Bronchial epithelial cell (primary cell): Measurements from ENCODE around the gene DEAF1. TPM values are rescaled to one million over a fixed set of nuclear protein-coding genes. Genes with fewer than 3 reads are reported as not detected.

Experiments used
- DNase-seq: peaks from one replicate; pipeline ENCODE4 v3.0.0-alpha.2; 2010; ENCODE audit warnings: low read depth
- FAIRE-seq: peaks from 2 replicates; lab custom pipeline; 2011; peaks lifted over from hg19 to GRCh38; lab: Jason Lieb, UNC
- H3K27me3 ChIP-seq: 2 replicates; pipeline ENCODE4 v1.5.1; 2011; ENCODE audit warnings: low read length; ENCODE audit not compliant: control insufficient read depth, insufficient read depth
- H3K36me3 ChIP-seq: 2 replicates; pipeline ENCODE4 v1.5.1; 2011; ENCODE audit warnings: low read length; ENCODE audit not compliant: control insufficient read depth, insufficient read depth
- H3K4me3 ChIP-seq: 2 replicates; pipeline ENCODE4 v1.5.1; 2011; ENCODE audit warnings: mild to moderate bottlenecking, low read depth, low read length, control low read depth
- total RNA-seq: library from RNA; depleted of rRNA; stranded (reverse); fragments of >200 nt; gene quantifications from 2 replicates; pipeline ENCODE4 v1.2.1, GENCODE V29; 2014
- TF ChIP-seq, protein P1 (sequence below): IDR thresholded peaks from 2 replicates; pipeline ENCODE4 v1.5.1; 2011; ENCODE audit warnings: mild to moderate bottlenecking, moderate library complexity, low read length, control low read depth, inconsistent platforms; ENCODE audit not compliant: insufficient read depth, severe bottlenecking

DEAF1 gene
- total RNA-seq, 1 donor from 2014 or later: 23.4 TPM

DNA sequence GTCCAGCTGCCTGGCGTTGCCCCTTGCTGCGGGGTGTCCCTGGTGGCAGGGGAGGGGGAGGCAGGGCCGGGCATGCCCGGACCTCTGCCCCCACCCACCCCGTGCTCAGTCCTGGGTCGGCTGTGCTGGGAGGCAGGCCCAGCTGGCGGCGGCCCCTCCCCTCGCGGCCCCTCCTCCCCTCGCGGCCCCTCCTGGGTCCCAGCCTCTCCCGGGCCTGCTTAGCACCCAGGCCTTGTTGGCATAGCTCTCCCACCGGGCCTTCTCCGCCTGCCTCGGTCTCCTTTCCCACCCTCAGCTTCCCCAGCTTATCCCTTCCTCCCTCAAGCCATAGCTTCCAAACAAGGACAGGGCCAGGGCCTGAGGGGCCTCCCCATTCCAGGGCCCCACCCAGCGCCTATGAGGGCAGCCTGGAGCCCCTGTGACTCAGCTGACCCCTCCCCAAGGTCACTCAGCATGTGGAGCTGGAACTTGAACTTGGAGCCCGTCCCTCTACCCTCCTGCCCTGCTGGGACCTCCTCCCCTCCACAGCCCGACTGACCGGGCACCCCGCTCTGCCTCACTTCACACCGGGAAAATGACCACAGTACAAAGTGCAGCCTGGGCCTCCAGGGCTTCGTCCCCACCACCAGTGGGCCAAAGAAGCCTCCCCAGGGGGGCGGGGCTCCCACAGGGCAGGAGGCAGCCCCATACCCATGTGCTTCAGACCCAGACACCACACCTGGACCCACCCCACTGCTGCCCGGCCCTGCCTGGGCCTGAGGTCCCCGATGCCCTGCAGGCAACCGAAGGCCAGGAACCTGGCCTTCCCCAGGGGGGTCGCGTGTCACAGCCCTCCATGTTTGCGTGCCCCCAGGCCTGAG, 12.2 kb upstream of the DEAF1 start:
- FAIRE-seq (no peak), DNase-seq (no peak)
- TF ChIP-seq, protein P1, sequence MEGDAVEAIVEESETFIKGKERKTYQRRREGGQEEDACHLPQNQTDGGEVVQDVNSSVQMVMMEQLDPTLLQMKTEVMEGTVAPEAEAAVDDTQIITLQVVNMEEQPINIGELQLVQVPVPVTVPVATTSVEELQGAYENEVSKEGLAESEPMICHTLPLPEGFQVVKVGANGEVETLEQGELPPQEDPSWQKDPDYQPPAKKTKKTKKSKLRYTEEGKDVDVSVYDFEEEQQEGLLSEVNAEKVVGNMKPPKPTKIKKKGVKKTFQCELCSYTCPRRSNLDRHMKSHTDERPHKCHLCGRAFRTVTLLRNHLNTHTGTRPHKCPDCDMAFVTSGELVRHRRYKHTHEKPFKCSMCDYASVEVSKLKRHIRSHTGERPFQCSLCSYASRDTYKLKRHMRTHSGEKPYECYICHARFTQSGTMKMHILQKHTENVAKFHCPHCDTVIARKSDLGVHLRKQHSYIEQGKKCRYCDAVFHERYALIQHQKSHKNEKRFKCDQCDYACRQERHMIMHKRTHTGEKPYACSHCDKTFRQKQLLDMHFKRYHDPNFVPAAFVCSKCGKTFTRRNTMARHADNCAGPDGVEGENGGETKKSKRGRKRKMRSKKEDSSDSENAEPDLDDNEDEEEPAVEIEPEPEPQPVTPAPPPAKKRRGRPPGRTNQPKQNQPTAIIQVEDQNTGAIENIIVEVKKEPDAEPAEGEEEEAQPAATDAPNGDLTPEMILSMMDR: no peak
- Histone ChIP-seq H3K27me3 (no peaks in the 10 kb centered on the region), H3K4me3 (peak overlapping the region; percentile 93), H3K36me3 (peaks cover 34% of the 10 kb centered on the region)

DNA sequence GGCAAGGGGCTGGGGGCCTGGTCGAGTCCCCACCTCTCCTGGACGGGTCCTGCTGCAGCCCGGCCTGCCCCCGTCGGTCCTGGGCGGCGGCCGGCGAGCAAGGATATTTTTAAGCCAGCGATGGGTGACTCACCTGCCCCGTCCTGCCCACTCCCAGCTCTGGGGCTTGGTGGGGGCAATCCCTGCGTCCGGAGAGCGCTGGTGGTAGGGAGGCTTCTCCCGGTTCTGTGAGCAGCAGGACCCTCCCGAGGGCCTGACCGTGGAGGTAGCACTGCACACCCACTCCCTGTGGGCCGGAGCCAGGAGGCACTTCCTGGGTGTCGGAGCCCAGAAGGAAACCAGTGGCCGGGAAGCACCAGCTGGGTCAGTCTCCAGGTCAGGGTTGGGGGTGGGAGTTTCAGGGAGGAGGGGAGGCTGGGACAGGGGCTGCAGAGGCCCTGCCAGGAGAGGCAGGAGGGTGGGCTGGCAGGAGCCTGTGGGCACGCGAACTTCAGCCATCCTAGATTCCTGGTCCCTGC, 11.5 kb upstream of the DEAF1 start:
- no peak for FAIRE-seq
- peak; percentile 45 for DNase-seq
- peaks cover 40% of the 10 kb centered on the region for H3K36me3 ChIP-seq
- no peaks in the 10 kb centered on the region for H3K27me3 ChIP-seq
- peak overlapping the region; percentile 93 for H3K4me3 ChIP-seq
- TF ChIP-seq, protein P1: no peak

DNA sequence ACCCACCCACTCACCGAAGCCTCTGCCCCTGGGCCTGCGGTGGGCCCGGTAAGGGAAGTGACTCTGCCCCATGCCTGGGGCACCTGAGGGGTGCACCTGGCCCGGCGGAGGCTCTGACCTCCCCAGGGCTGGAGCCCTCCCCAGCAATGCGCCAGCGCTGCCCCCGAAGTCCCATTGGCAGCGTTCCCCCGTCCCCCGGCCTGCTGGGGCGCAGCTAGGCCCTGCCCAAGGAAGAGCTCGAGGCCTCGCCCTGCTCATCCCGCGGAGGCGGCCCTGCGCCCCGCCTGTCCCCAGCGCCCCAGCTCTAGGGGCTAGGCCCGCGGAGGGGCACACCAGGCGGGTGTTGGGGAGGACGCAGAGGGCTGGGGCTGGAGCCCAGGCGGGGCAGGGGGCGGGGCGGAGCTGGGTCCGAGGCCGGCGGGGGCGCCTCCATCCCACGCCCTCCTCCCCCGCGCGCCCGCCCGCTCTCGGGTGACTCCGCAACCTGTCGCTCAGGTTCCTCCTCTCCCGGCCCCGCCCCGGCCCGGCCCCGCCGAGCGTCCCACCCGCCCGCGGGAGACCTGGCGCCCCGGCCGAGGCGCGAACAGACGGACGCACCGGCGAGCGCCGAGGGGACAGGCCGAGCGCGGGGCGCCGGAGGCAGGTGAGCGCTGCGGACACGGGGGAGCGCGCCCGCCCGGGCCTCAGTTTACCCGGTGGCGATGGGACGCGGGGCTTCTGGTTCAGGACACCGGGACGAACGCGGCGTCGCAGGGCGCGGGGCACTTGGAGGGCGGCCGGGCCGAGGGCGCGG, 10.8 kb upstream of the DEAF1 start, which contains the start of gene EPS8L2:
Gene EPS8L2 (plus strand): TSS at position 586 of the 793 bp plus-strand sequence. CDS start 3,177 bp downstream, outside the sequence.
- H3K27me3 ChIP-seq: no peaks in the 10 kb centered on the region
- peaks cover 36% of the 10 kb centered on the region for H3K36me3 ChIP-seq
- FAIRE-seq (no peak), DNase-seq (peak; percentile 35)
- TF ChIP-seq, protein P1: no peak
- H3K4me3 ChIP-seq: peak within 1 kb of the TSS; percentile 93

DNA sequence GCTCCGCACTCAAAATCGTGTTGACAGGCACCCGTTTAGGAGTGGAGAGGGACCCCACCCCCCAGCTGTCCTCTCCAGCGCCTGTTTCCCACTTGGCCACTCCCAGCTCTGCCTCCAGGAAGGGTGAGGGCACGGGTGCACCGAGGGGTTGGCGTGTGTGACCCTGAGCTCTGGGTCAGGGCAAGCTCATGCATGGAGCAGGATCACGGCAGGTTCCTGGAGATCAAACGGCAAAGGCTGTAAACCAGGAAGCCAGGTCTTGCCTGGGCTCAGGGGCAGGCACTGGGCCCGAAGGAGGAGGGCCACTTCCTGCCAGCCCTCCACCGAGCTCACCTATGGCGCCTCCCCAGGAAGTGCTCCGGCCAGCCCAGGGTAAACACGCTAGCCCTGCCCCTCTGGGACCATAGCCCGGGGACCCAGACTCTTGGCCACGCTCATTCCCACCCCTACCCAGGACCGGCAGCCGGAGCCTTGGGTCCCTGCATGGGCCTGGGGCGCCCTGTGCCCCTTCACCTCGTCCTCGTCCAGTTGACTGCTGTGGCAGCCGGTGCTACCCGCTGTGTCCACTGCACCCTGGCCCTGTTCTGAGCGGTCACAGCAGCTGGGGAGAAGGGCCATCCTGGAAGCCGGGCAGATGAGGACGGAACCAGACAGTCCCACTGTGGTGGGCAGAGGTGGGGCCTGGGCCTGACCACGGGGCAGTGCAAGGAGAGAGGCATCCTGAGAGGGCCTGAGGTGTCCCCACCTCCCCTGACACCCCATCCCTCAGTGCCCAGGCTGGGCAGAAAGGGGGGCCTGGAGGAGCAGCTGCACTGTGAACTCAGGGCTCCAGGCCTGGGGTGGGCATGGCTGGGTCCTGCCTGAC, 10.0 kb upstream of the DEAF1 start:
- TF ChIP-seq, protein P1: no peak
- Histone ChIP-seq H3K36me3 (peaks cover 30% of the 10 kb centered on the region), H3K4me3 (peak overlapping the region; percentile 93), H3K27me3 (no peaks in the 10 kb centered on the region)
- FAIRE-seq (no peak), DNase-seq (peak; percentile 43)

DNA sequence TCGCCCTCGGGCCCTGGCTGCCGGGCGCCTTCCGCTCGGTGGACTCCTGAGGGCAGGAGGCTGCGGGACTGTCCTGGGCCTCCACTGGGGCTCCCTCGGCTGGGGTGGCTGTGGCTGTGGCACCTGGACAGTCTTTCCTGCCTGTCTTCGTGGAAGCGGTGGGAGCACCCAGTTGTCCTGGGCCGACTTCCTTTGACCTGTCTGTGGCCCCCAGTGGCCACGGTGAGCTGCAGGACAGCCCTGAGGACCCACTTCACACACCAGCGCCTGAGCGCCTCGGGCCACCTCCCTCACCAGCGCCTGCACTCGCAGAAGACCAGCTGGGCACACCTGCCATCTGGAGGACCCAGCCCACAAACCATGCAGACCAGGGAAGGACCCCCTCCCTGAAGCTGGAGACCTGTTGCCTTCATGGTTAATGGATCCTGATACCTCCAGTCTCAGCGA, 9.2 kb upstream of the DEAF1 start:
- Histone ChIP-seq H3K4me3 (no peak overlapping the region), H3K36me3 (peaks cover 25% of the 10 kb centered on the region), H3K27me3 (no peaks in the 10 kb centered on the region)
- TF ChIP-seq, protein P1: no peak
- FAIRE-seq: no peak
- no peak for DNase-seq
